HTERT RPE-1 (cell line): Measurements from ENCODE around the gene XIRP1.

Experiments used
- in situ Hi-C: fragments of 300-500 bp; cut with MboI; formaldehyde crosslinking; loops from 4 replicates; pipeline ENCODE4 v1.14.3; 2020; ENCODE audit warnings: low sequenced_read_pairs

XIRP1 gene

GRCh38 chr3:39168156-39168780, 24.1 kb downstream of the XIRP1 start:
- in situ Hi-C loops = no loop called here

DNA sequence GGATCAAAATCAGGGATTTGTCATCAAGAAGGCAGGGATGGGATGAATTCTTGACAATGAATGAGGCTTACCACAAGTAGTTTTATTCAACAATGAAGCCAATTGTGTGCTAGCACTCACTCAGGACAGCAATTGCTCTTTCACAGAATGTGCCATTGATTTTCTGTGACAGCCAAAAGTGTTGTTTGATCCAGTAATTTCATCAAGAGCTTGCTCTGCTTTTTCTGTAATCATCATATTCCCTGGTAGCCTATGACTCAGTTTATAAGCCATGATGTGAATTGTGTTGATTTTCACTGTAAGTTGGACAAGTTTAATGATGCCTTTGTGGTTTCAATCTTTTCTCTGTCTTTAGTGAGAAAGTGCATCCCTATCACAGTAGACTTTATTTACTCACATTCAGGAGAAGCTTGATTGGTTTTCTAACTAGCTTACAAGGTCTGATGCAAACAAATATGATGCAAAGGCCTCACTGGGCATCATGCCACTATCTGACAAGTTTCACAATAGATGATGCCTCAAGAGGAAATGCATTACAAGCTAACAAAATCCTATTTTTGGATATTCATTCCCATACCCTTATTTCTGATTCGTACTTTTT, 25.4 kb downstream of the XIRP1 start:
- in situ Hi-C loops = no loop called here

DNA sequence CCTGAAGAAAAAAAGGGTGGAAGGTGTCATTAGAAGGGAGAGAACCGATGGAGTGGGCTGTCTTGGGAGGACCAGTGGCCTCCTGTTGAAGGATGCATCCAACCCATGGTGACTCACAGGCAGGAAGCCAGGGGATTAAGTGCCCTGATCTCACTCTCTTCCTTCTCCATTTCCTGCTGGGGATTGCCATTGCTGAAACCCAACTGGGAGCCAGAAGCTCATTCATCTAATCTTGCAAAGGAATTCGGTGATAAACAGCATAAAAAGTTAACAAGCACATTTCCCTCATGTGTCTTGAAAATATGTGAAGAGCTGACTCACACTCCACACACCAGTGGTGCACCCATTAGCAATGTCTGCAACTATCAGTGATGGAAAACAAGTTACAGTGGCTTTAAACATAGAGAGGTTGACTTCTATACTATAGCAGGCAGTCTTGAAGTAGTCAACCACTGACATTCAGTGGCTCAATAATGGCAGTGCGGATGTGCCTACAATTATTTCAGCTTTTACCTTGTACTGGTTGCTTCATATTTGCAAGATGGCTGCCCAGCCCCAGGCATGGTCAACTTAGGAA, 26.2 kb downstream of the XIRP1 start:
- in situ Hi-C loops = no loop called here

GRCh38 chr3:39165518-39165917, 26.9 kb downstream of the XIRP1 start:
- in situ Hi-C loops = no loop called here

- in situ Hi-C loops = no loop called here
Observed at GRCh38 chr3:39164414-39164813, 28.0 kb downstream of the XIRP1 start.

DNA sequence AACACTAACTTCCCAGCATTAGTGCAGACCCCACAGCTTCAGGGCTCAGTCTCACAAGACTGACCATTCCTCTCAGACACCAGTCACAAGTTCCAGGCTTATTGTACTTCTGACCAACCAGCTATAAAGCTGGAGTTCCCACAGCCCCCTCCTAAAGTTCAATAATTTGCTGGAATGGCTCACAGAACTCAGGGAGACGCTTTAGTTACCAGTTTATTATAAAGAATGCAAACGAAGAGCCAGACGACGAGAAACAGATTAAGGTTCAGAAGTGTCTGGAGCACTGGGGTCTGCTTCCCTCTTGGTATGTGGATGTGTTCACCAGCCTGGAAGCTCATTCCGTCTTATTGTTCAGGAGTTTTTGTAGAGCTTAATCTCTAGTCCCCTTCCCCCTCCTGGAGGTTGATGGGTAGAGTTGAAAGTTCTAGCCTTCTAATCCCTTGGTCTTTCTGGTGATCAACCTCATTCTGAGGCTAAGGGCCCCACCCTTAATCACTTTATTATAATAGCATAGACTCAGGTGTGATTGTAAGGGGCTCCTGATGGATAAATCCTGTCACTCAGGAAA, 34.2 kb downstream of the XIRP1 start:
- in situ Hi-C loops = no loop called here

DNA sequence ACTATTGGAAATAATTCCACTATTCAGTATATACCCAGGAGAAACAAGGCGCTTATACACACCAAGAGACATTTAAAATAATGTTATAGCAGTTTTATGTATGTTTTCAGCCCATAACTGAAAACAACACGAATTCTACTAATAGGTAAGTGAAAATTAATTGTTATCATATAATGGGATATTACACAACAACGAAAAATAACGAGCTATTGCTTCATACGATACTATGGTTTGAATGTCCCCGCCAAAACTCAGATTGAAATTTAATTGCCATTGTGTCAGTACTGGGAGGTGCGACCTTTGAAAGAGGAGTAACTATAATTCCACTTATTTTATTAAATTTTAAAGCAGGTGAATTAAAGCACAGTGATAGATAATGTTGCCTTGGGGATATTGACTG, 35.0 kb downstream of the XIRP1 start:
- in situ Hi-C loops = no loop called here

- in situ Hi-C loops = no loop called here
Observed at GRCh38 chr3:39156421-39156820, 36.0 kb downstream of the XIRP1 start.

- in situ Hi-C loops = no loop called here
Observed at GRCh38 chr3:39154280-39155021, 37.9 kb downstream of the XIRP1 start.

DNA sequence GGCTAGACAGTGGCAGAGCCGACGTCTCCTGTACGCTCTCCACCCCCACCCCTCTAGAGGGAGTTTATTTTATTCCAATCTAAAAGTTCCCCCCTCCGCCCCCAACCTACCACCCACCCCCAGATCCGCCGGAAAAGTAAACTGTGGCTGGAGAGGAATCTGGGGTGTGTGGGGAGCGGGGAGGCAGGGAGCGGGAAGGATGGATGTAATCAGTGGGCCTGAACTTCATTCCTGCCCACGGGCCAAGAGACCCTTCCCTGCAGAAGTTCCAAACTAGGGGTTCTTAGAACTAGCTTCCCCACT, 38.5 kb downstream of the XIRP1 start:
- in situ Hi-C loops = no loop called here

DNA sequence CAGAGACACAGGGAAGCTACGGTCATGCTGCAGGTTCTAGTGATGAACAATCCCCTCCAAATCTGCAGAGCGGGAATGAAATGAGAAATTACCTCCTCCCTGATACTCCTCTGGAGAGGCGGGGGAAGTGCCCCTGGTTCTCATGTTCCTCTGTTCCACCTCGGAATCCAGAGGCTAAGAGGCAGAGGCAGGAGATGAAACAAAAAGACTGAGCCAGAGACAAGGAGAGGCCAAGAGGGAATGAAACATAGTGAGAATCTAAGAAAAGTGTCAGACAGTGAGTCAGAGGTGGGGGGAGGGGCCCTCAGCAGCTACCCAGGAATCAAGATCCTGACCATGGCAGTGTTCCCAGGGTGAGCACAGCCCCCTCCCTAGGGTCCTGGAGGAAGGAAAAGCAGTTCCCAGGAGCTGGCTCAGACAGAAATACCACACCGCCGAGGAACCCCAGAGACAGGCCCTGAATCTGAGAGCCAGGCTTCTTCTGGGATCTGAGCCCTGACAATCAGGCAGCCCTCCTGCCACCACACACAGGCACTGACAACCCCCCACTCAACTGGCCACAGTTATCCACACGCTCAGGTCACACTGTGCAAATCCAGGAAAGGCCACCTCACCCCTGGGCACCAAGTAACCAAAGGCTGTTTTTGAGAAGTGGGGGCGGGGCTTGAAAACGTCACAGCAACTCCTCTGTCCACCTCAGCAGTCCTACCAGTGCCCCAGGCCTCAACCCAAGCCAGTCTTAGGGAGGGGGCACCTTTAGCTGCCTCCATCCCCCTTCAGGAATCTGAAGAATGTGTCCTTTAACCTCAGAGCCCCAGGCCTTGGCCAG, 41.4 kb downstream of the XIRP1 start:
- in situ Hi-C loops = no loop called here

DNA sequence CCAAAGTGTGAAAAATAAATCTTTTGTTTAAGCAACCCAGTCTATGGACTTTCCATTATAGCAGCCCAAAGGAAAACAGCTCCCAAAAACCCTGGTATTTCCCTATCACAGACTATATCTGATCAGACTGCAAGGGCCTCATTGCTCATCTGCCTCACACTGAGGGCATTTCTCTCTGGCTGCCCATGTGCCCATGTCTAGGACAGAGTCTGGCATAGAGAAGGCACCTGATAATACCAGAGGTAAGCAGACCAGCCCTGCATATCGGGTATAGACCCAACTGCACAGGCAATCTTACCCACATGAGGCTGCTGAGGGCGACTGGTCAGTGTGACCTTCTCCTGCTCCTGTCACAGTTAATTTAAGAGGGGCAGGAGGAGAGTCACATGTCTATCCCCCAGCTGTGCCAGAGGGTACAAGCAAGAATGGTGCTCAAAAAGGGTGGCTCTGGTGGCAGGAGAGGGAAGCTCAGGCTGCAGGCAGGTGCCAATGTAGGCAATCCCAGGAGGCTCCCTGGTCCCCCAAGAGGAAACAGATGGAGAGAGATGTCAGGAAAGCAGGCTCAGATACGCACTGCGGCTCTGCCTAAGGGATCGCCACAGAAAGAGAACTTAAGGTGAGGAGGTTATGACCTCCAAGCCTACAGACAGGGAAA, 42.1 kb downstream of the XIRP1 start:
- in situ Hi-C loops = no loop called here

DNA sequence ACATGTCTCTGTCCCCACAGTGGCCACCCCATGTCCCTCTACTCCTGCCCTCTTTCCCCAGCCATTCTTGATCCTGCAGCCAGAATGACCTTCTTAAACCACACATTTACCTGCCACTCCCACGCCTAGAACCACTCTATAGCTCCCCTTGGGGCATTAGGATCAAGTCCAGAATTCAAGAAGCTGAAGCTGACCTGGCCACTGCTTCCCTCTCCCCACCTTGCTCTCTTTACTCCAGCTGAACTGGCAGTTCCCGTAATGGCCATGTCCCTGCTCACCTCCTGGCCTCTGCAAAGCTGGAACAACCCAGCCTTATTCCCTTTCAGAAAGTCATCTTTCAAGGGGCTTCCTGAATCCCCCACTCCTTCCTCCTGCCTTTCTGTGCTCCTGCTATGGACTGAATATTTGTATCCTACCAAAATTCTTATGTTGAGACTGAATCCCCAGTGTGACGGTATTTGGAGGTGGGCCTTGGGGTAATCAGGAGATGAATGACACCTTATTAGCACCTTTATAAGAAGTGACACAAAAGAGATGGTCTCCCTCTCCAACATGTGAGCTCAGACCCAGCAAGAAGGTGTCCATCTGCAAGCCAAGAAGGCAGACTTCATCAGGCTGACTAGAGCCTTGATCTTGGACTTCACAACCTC, 42.8 kb downstream of the XIRP1 start:
- in situ Hi-C loops = no loop called here

GRCh38 chr3:39149059-39149455, 43.3 kb downstream of the XIRP1 start:
- in situ Hi-C loops = no loop called here

DNA sequence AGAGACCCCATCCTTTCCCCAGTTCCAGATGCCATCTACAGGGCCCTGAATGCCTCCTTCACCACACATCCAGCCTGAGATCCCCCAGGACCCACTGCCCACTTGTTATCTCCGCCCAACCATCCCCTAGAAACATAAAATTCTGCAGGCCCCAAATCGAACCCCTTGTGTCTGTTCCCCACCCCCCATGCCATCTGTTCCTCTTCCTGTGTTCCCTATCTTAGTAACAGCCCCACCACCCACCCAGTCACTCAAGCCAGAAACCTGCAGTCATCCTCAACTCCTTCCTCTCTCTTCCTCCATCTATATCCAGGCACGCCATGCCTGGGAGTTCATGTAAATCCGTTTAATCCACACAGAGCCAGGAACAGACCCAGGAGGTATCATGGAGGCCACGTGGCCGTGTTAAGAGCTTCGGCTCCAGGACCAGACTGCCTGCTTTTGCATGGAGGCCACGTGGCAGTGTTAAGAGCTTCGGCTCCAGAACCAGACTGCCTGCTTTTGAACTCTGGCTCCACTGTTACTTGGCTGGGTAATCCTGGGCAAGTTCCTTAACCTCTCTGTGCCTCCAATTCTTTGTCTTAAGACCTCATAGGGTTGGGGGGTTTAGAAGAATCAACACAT, 43.8 kb downstream of the XIRP1 start:
- in situ Hi-C loops = no loop called here

- in situ Hi-C loops = no loop called here
Observed at GRCh38 chr3:39147711-39148434, 44.5 kb downstream of the XIRP1 start.

DNA sequence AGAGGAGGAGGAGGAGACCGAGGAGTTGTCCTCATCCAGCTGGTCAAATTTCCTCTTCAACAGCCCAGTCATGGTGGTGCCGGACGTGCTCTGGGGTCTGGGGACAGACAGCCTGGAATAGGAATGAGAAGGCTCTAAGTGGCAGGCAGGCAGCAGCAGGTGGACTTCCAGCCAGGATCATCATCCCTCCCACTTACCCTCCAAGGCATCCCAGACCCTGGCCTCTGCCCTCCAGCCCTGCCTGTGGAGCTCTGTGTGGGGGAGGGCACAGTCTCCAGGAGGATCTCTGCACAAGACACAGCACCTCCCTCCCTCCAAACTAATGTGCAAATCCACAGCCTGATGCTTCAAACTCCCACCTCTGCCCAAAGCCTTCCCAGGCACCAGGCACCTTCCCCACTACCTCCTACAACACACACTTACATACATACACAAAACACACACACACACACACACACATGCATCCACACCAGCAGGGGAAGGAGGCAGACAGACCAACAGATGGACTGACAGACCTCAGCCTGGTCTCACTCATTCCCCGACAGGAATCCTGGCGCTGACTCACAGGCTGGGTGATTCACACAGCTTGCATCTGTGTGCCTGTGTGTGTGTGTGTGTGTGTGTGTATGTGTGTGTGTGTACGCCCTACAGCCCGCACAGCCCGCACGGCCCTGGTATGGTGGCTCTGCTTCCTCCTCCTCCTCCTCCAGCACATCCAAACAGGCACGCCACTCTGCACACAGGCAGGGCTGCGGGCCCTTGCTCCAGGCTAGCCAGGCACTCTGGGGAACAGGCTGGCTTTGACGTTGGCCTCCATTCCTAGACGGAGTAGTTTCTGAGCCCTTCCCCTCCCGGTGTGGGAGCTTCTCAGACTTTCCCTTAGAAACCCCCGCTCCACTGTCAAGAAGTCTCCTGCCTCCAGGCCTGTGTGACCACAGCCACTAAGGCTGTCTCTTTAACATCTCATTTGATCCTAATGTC, 45.5 kb downstream of the XIRP1 start:
- in situ Hi-C loops = no loop called here

DNA sequence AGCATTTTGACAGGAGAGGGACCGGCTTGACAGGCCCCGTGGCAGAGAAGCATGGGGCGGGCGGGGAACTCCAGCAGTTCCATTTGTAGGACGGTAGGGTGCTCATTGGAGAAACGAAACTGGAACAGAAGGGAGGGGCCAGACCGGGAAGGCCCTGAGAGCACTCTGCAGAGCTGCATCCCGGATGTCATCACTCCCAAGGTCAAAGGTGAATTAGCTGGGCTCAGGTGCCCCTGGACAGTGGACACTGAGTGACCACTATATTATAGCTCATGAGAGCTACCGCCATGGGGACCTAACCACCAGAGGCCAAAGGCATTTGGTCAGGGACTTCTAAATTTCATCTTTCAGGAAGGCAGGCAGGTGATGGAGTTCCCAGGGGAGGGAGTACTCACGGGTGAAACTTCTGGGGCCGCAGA, 46.3 kb downstream of the XIRP1 start:
- in situ Hi-C loops = no loop called here
